Fibroblast of mammary gland (primary cell): ENCODE measurements around the gene PARP9.

Experiments
- DNase-seq: peaks from one replicate; pipeline ENCODE4 v3.0.0-alpha.2; 2010; ENCODE audit warnings: low read depth
- H3K4me3 ChIP-seq: 2 replicates; pipeline ENCODE4 v1.5.1; 2011; ENCODE audit warnings: low read depth, mild to moderate bottlenecking, low read length, moderate library complexity; ENCODE audit not compliant: control insufficient read depth
- TF ChIP-seq, protein P1 (sequence below): conservative IDR thresholded peaks from 2 replicates; pipeline ENCODE4 v1.5.1; 2011; ENCODE audit warnings: low read depth, low read length, inconsistent platforms; ENCODE audit not compliant: control insufficient read depth, insufficient read depth

The PARP9 gene

GRCh38 chr3:122586773-122587485, 22.8 kb upstream of the PARP9 start:
- TF ChIP-seq, protein P1, sequence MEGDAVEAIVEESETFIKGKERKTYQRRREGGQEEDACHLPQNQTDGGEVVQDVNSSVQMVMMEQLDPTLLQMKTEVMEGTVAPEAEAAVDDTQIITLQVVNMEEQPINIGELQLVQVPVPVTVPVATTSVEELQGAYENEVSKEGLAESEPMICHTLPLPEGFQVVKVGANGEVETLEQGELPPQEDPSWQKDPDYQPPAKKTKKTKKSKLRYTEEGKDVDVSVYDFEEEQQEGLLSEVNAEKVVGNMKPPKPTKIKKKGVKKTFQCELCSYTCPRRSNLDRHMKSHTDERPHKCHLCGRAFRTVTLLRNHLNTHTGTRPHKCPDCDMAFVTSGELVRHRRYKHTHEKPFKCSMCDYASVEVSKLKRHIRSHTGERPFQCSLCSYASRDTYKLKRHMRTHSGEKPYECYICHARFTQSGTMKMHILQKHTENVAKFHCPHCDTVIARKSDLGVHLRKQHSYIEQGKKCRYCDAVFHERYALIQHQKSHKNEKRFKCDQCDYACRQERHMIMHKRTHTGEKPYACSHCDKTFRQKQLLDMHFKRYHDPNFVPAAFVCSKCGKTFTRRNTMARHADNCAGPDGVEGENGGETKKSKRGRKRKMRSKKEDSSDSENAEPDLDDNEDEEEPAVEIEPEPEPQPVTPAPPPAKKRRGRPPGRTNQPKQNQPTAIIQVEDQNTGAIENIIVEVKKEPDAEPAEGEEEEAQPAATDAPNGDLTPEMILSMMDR: no peak
- no peak overlapping the region for H3K4me3 ChIP-seq
- no peak for DNase-seq

- TF ChIP-seq, protein P1: no peak
- DNase-seq: no peak
- H3K4me3 ChIP-seq: no peak overlapping the region
These were observed 22.0 kb upstream of the PARP9 start for GRCh38 chr3:122586098-122586497.

GRCh38 chr3:122582390-122582789, 18.3 kb upstream of the PARP9 start:
- TF ChIP-seq, protein P1: no peak
- no peak for DNase-seq
- H3K4me3 ChIP-seq: no peak overlapping the region

DNA sequence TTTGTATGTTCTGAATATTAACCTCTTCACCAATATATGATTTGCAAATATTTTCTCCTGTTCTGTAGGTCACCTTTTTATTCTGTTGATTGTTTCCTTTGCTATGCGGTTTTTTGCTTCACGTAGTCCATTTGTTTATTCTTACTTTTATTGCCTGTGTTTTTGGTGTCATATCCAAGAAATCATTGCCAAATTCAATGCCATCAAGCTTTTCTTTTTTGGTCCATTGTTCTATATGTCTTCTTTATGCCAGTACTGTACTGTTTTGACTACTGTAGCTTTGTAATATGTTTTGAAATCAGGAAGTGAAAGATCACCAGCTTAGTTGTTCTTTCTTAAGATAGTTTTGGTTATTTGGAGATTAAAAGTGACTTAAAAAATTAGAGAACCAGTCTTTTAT, 17.5 kb upstream of the PARP9 start:
- no peak overlapping the region for H3K4me3 ChIP-seq
- no peak for DNase-seq
- TF ChIP-seq, protein P1: no peak

- no peak overlapping the region for H3K4me3 ChIP-seq
- DNase-seq: no peak
- TF ChIP-seq, protein P1: no peak
These were observed 16.4 kb upstream of the PARP9 start for GRCh38 chr3:122580470-122580869.

GRCh38 chr3:122578069-122578740, 14.1 kb upstream of the PARP9 start:
- TF ChIP-seq, protein P1: no peak
- no peak for DNase-seq
- peak overlapping the region; percentile 50 for H3K4me3 ChIP-seq
